Hepatic stellate cell (primary cell): ENCODE data around the gene PFAS.
"Not testable (repeated sequence)": the region's sequence is repeated elsewhere in the genome, so short reads cannot be mapped to it uniquely, and the experiment has no call there.

Source experiments
- DNase-seq: peaks from one replicate; pipeline ENCODE4 v3.0.0; 2011; ENCODE audit warnings: low spot score

Gene PFAS, protein sequence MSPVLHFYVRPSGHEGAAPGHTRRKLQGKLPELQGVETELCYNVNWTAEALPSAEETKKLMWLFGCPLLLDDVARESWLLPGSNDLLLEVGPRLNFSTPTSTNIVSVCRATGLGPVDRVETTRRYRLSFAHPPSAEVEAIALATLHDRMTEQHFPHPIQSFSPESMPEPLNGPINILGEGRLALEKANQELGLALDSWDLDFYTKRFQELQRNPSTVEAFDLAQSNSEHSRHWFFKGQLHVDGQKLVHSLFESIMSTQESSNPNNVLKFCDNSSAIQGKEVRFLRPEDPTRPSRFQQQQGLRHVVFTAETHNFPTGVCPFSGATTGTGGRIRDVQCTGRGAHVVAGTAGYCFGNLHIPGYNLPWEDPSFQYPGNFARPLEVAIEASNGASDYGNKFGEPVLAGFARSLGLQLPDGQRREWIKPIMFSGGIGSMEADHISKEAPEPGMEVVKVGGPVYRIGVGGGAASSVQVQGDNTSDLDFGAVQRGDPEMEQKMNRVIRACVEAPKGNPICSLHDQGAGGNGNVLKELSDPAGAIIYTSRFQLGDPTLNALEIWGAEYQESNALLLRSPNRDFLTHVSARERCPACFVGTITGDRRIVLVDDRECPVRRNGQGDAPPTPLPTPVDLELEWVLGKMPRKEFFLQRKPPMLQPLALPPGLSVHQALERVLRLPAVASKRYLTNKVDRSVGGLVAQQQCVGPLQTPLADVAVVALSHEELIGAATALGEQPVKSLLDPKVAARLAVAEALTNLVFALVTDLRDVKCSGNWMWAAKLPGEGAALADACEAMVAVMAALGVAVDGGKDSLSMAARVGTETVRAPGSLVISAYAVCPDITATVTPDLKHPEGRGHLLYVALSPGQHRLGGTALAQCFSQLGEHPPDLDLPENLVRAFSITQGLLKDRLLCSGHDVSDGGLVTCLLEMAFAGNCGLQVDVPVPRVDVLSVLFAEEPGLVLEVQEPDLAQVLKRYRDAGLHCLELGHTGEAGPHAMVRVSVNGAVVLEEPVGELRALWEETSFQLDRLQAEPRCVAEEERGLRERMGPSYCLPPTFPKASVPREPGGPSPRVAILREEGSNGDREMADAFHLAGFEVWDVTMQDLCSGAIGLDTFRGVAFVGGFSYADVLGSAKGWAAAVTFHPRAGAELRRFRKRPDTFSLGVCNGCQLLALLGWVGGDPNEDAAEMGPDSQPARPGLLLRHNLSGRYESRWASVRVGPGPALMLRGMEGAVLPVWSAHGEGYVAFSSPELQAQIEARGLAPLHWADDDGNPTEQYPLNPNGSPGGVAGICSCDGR (N-terminal part only)

DNA sequence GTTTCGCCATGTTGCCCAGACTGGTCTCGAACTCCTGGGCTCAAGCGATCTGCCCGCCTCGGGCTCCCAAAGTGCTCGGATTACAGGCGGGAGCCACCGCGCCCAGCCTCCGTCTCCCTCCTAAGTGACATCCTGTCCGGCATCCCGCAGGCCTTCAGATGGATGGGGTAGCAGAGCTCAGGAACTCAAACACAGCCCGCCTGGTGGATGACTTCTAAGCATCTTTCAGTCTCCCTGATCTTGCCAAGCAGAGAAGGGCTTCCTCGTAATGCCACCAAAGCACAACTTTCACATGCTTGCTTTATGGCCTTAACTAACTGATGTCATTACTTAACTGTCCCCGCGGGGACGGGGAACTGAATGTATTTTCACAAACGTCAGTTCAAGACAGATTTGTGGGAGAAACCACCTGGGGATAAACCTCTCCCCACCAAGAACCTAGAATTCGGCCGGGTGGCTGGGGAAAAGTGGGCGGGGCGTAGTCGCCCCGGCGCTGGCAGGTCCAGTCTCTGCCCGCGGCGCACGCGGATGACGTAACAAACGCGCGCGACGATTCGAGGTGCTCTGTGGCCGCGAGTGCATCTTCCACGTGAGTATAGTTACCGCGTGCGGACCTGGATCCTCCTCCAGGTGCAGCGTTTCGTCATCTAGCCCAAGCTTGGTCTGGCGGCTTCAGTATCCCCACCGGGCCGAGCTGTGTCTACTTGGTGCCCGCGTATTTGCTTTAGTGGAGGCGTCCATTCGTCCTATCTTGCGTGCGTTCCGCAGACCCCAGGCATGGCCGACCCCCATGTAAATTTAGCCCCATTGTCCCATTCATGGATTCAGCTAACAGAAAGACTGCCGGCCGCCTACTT lies at the start of gene PFAS:
PFAS (plus strand) TSS at position 539 of the 857 bp plus-strand sequence. CDS start 4,649 bp downstream, outside the sequence.
- DNase-seq, result peak; percentile 94

DNA sequence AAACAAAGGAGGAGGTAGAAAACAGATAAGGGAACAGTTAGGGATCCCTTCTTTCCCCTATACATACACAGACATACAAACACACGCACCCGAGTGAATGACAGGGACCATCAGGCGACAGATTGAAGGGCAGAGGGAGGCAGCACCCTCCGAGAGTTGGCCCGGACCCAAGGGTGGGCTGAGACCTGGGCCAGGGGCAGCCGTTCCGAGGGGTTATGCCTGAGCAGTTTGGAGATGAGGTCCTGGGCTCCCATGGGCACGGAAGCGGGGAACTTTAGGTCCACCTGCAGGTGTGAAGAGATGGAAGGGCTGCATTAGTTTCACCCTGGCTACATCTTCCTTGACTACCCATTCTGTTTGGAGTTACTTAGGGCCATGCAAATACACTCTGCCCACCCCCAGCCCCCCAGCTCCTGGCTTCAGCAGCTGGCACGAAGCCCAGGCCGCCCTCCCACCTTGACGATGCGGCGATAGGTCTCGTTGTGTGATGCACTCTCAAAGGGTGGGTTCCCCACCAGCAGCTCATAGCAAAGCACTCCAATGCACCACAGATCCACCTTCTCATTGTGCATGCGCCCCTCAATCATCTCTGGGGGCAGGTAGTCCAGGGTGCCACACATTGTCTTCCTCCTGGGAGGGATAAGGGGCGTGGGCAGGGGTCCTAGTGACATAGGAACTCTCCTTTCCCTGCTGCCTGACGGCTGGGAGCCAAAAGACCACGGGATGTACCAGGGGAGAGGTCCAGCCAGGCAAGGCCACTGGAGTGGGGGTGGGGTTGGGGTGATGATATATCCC lies 44.1 kb upstream of the PFAS start:
- no peak for DNase-seq

DNA sequence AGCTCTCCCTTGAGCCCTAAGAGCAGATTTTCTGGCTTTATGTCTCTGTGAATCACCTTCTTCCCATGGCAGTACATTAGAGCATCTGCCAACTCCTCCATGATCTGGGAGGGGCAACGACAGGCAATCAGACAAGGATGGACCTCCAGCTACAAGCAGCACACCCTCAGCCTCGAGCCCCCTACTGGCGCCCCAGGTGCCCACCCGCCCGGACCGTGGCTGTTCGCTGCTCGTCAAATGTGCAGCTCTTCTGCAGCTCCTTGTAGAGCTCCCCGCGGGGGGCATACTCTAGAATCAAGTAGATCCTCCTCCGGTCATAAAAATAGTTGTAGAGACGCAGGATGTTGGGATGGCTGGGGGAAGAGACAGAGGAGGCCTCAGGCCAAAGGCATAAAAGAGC lies 42.6 kb upstream of the PFAS start:
- no peak for DNase-seq

DNA sequence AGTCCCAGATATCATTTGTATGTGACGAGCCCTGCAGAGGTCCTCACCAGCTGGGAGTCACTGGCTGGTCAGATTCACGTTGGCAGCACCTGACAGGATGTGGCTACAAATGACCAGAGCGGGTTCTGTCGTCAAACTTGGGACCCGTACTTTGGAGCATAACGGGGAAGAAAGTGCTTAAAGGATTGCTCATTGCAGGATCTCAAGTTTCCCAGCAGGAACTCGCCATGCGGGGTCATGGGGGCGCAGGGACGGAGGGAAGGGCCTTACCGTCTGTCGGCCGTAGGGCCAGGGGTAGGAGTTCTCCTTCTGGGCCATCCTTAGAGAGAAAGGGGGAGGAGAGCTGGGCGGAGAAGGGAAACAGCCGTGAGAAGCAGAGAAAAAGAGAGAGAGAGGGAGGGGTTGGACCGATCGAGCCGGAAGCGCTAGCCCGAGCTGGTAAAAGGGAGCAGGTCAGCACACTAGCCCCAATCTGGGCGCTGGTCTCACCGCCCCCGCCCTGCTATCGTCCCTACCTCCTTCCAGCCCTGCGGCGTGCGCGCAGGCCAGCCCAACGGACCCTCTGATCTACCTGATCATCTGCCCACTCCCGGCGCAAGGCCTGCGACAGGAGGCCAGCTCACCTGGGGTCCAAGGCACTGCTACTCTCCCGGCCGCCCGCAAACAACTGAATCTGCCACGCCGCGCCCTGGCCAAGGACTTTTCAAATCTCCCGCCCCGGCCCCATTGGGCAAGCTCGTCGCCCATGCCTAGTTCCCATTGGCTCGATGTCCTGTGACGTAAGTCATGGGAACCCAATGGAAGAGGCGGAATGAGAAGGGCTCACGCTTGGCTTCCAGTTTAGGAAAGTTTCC lies 39.0 kb upstream of the PFAS start, which contains the start of gene AURKB:
AURKB (minus strand) TSS at position 669 of the 854 bp plus-strand sequence; CDS start at position 318, 351 bp downstream.
- peak; percentile 98 for DNase-seq

DNA sequence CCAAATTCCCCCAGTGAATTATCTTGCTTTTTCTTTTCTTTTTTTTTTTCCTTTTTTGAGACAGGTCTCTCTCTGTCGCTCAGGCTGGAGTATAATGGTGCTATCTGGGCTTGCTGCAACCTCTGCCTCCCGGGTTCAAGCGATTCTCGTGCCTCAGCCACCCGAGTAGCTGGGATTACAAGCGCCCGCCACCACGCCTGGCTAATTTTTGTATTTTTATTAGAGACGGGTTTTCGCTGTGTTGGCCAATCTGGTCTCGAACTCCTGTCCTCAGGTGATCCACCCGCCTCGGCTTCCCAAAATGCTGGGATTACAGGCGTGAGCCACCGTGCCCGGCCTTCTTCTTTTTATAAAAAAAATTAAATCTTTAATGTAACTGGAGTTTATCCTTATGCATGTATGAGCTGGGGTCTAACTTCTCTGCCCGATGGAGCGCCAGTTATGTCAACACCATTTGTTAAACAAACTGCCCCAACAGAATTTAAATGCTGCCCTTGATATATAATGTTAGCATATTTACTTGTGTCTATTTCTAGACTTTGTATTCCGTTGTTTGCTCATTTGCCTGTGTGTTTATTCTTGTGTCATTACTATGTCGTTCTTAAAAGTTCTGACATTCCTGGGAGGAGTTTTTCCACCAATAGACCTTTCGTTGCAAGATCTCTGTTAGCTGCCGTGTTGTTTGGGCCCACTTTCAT lies 38.2 kb upstream of the PFAS start:
- DNase-seq, result no peak

DNA sequence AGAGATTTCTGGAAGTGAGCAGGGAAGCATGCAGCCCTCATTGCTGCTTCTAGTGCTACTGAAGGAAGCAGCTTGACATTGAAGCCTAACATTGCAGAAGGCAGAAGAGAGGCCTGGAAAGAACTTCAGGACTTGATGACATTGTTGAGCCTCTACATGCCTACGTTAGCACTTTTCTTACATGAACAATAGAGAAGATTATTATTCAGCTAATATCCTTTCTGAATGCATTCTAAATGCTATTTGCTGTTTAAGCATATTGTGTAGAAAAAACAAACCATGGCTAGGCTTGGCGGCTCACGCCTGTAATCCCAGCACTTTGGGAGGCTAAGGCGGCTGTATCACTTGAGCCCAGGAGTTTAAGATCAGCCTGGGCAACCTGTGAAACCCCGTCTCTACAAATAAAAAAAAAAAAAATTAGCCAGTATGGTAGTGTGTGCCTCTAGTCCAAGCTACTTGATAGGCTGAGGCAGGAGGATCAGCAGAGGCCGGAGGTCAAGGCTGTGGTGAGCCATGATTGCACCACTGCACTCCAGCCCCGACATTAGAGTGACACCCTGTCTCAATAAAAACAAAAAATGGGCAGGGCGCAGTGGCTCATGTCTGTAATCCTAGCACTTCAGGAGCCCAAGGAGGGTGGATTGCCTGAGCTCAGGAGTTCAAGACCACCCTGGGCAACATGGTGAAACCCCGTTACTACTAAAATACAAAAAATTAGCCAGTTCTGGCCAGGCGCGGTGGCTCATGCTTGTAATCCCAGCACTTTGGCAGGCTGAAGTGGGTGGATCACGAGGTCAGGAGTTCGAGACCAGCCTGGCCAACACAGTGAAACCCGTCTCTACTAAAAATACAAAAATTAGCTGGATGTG lies 36.5 kb upstream of the PFAS start:
- DNase-seq, result no peak

DNA sequence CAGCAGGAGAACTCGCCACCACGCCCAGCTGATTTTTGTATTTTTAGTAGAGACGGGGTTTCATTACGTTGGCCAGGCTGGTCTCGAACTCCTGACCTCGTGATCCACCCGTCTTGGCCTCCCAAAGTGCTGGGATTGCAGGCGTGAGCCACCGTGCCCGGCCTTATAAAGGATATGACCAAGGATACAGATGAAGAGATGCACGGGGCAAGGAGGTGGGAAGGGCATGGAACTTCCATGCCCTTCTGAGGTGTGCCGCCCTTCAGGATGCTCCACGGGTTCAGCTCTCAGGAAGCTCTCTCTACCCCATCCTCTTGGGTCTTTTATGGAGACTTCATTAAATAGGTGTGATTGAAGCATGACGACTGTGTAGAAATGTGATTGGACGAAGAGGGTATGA lies 35.1 kb upstream of the PFAS start:
- DNase-seq, result not testable (repeated sequence)

DNA sequence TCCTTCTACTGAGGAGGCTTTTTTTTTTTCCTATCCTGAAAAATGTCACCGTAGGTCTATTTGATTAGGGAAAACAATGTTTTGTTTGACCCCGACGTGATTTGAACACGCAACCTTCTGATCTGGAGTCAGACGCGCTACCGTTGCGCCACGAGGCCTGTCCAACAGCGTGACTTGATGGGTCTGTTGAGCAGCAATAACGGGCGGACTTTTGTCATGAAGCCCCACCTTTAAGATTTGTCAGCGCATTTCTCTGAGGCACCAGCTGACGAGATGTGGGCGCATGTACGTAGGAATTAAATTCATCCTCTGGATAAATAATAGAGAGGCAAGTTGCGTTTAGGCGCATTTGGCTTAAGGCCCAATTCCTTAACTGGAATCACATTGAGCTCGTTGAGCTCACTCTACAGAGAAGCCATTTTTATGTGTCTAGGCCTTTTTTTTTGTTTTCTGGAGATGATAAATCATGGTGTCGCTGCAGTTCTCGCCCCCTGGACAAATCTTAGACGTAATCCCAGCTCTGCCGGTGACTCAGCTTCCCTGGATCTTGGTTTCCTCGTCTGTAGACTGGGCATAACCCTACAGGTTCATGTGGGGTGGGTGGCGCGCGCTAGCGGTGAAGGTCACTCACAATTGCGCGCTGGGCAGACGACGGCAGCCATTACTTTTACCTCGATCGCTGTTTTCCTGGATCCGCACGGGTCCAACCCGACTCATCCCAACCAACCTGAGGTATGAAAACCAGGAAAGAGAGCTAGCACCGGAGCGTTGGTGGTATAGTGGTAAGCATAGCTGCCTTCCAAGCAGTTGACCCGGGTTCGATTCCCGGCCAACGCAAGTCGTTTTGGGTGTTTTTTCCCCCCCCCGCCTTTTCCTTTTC lies 28.1 kb upstream of the PFAS start:
- DNase-seq, result peak; percentile 78

DNA sequence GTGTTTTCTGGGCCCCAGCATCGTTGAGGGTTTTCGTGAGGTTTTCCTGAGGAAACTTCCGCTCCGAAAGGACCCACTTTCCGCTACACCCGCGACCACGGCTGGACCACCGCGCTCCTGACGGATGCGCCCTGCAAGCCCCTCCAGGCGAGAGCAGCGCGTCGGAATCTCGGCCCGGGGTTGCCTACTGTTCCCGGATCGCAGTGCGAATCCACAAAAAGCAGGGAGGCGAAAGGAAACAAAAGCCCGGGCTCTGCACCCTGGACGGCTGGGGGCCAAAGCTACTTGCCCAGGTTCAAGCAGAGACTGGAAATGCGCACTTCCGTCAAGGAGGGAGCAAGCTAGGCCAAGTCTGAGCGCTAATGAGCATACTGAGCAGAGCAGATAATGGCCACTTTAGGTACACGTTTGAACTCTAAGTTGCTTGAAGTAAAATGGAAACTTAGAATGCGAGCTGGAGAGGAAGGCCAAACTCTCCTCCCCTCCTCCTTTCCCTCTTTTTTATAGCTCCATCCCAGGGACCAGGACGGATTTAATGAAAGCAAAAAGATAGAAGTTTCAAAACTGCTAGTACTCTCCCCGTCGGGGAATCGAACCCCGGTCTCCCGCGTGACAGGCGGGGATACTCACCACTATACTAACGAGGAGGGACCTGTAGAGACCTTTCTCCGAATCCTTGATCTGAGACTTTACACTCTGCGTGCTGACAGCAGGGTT lies 27.3 kb upstream of the PFAS start:
- peak; percentile 72 for DNase-seq

DNA sequence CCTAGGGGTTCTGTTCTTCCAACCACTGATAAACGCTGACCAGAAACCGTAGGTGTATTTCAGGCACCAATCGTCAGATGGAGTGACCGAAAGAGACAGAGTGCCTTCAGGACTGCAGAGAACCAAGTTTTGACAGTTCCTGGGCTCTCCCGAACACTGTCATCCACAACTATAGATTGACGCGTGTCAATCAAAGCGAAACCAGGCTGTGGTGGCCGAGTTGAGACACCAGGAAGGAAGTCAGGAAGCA lies 26.8 kb upstream of the PFAS start:
- DNase-seq, result no peak

DNA sequence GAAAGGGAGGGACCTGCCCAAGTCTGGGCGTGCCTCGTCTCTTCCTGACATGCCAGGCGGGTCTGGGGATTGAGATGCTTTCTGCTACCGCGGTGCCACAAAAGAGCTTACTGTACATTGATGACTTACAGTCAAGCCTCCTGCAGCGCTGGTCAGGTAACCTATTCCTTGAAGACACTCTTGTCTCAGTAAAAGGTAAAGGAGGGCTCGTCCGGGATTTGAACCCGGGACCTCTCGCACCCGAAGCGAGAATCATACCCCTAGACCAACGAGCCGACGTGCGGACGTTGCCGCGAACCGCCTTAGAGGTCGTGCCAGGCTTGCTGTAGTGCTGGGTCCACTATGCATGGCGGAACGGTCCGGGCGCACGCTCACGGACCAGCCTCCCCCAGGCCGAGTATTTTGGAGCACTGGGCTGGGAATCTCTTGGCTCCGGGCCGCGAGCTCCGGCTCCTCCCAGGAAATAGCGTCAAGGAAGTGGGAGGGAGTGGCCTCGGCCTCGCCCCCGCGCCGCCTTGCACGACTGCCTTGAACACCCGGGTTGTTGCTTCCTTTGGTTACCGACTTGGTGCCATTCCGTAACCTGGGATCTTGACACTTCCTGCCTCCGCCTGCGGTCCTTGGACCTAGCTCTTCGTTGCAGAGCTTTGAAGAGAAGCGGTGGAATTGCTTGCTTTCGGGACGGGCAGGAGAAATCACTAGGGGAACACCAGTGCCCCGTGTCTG lies 26.3 kb upstream of the PFAS start:
- DNase-seq, result peak; percentile 80

DNA sequence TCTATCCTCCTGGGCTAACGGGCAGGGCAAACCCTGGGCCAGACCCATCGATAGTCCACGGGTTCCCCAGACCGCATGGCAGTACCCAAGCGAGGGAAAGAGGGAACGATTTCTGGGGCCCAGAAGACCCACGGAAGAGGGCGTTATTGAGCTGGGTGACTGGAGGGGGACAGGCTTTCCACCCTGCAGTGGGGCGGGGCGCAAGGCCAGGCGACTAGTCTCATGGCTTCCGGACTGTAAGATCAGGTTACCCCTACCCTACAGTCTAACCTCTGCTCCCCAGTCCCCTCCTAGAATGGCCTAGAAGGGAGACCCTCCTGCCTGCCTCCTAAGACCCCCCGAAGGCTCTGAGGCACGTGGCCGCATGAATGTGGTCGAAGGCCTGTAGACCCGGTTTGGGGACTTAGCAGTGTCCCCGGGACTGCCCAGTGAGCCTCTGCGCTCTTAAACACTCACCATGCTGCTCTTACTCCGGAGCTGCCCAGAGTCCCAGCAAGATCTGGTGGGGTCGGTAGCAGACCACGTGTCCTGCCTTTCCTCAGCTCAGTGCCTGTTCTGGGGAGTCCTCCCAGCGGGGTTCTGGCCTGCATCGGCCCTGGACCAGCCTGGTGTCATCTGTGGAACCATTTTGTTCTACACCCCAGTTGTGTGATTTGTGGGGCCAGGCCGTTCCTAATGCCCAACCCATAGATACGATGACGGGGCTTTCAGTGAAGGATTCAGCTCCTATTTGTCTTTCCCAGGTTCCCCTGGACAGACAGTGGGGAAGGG lies 25.5 kb upstream of the PFAS start:
- peak; percentile 32 for DNase-seq

DNA sequence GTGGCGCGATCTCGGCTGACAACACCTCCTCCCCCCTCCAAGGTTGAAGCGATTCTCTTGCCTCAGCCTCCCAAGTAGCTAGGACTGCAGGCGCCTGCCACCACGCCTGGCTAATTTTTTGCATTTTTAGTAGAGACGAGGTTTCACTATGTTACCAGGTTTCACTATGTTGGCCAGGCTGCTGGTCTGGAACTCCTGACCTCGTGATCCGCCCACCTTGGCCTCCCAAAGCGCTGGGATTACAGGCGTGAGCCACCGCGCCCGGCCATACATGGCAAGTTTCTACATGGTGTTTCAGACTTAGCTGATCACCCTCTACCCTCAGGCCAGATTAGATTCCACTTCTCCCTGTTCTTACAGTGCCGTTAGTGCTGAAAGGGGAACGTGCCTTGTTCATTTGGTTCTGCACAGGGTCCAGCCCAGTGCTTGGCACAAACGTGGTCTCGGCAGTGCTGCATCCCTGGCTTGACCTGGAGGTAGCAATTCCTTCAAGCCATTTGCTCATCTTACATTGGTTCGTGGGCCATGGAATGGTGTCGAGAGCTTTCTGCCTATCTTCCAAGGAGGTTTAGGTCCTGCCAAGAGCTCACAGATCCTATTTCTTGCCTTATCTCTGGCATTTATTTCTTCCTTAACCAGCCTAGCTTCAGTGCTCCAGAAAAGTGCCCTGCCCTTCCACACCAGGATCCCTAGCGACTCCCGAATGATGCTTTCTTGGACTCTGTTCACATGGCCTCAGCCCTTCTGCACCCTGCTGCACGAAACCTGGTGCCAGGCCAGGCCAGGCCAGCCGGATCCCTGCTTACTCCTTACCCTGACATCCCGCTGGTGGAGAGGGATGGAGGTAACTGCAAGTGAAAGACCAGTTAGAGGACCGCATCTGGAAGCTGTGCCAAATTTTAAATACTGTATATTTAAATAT lies 23.9 kb upstream of the PFAS start:
- DNase-seq, result no peak
